ENCODE measurements around the gene MEG3. TPM values are rescaled to one million over a fixed set of nuclear protein-coding genes. Genes with fewer than 3 reads are reported as not detected.

The MEG3 gene
- total and polyA plus RNA-seq, 2 donors (not counting 3 experiments of a cell fraction or from before 2014, with no cell fraction given), result 378 to 508 TPM

- FAIRE-seq, result no peak
- ChIA-PET CTCF (no interaction called here), POLR2A (no interaction called here)
- Histone ChIP-seq H3K4me3 (replicated peaks in 1 of 3; ENCODE audit: insufficient read depth in 1 of 3, low read depth in 1 of 3, low read length in 3 of 3) (no peak overlapping the region), H3K27ac (ENCODE audit: insufficient read depth, low read depth, low read length) (no peak overlapping the region), H3K9ac (replicated peaks; ENCODE audit: extremely low read depth, insufficient read depth, low read length) (no peak overlapping the region), H3K36me3 (ENCODE audit: control insufficient read depth in 2 of 2, extremely low read depth in 1 of 2, insufficient read depth in 2 of 2, low read length in 2 of 2) (peaks cover 0 to 13% of the 10 kb centered on the region in 2 experiments), H4K20me1 (replicated peaks; ENCODE audit: control insufficient read depth, extremely low read depth, insufficient read depth, low read length) (no peaks in the 10 kb centered on the region), H2AFZ (ENCODE audit: low read depth, low read length) (no peak overlapping the region), H3K4me2 (ENCODE audit: insufficient read depth, low read length) (no peak overlapping the region), H3K4me1 (ENCODE audit: control insufficient read depth, extremely low read depth, insufficient read depth, low read length) (no peaks in the 10 kb centered on the region), H3K9me3 (replicated peaks; ENCODE audit: control insufficient read depth, insufficient read depth, low read length) (no peaks in the 10 kb centered on the region), H3K9me1 (replicated peaks; ENCODE audit: control insufficient read depth, extremely low read depth, insufficient read depth, low read length) (no peaks in the 10 kb centered on the region), H3K79me2 (ENCODE audit: control insufficient read depth, insufficient read depth, low read length) (no peaks in the 10 kb centered on the region), H3K27me3 (ENCODE audit: control insufficient read depth in 2 of 2, insufficient read depth in 2 of 2, low read length in 2 of 2) (no peaks in the 10 kb centered on the region)
- BruUV-seq (replicated peaks), result no TSS peak
- DNase-seq (ENCODE audit: low read depth, low spot score), result no peak
- dilution Hi-C loops (cut with MboI; ENCODE audit: extremely low pct_ligation_motif_present, low sequenced_read_pairs) (no loop called here), intact Hi-C loops (cut with micrococcal nuclease) (no loop called here)
- no peak for TF ChIP-seq JUN (IDR thresholded peaks at IDR 0.05; ENCODE audit: borderline replicate concordance, insufficient read depth, insufficient read length, low read depth)
- no peak for TF ChIP-seq EZH2 (IDR thresholded peaks at IDR 0.05; ENCODE audit: borderline replicate concordance, low read depth, low read length, severe bottlenecking)
- no peak for TF ChIP-seq FOS (IDR thresholded peaks at IDR 0.05; ENCODE audit: borderline replicate concordance, insufficient read depth, low read length)
- TF ChIP-seq MAX (IDR thresholded peaks at IDR 0.05; ENCODE audit: insufficient read depth, insufficient read length), result no peak
- TF ChIP-seq MYC (IDR thresholded peaks at IDR 0.05; ENCODE audit: low read depth, low read length), result no peak
- no peak for TF ChIP-seq POLR2AphosphoS5 (IDR thresholded peaks at IDR 0.05; ENCODE audit: insufficient read depth, low read depth, low read length)
- TF ChIP-seq POLR2A (IDR thresholded peaks at IDR 0.05; ENCODE audit: low read depth, low read length), result no peak
These were observed 42.9 kb downstream of the MEG3 start for GRCh38 chr14:100868621-100869370.
